GM21367 (cell line): ENCODE data around the gene BGN.

Experiments used
- ATAC-seq: cut with Tn5 transposase; IDR thresholded peaks from one replicate; pipeline ENCODE4 v1.9.1; 2021; ENCODE audit not compliant: unreplicated experiment

BGN gene

GRCh38 chrX:153459986-153460385 is 34.8 kb upstream of the BGN start:
- no peak for ATAC-seq

GRCh38 chrX:153460826-153461225 is 34.0 kb upstream of the BGN start:
- no peak for ATAC-seq

- ATAC-seq = no peak
These were observed 32.5 kb upstream of the BGN start for GRCh38 chrX:153462291-153462690.

- ATAC-seq = no peak
These were observed 31.7 kb upstream of the BGN start for GRCh38 chrX:153463031-153463430.

- no peak for ATAC-seq
These were observed 31.2 kb upstream of the BGN start for GRCh38 chrX:153463556-153463955.

- no peak for ATAC-seq
These were observed 30.7 kb upstream of the BGN start for GRCh38 chrX:153464116-153464515.

GRCh38 chrX:153465691-153466380 is 28.9 kb upstream of the BGN start:
- ATAC-seq = no peak

- no peak for ATAC-seq
These were observed 26.7 kb upstream of the BGN start for GRCh38 chrX:153468008-153468580.

- peak; percentile 34 for ATAC-seq
These were observed 24.9 kb upstream of the BGN start for GRCh38 chrX:153469811-153470410.

GRCh38 chrX:153470411-153471363 is 24.1 kb upstream of the BGN start, which contains the start of gene HAUS7:
Gene HAUS7, minus strand, starts transcription at chrX:153470576. Its CDS starts 19 bp downstream, at chrX:153470557.
- peak; percentile 80 for ATAC-seq

GRCh38 chrX:153471663-153472280 is 23.0 kb upstream of the BGN start:
- ATAC-seq = no peak

- ATAC-seq = no peak
These were observed 21.7 kb upstream of the BGN start for GRCh38 chrX:153473126-153473525.

- no peak for ATAC-seq
These were observed 20.5 kb upstream of the BGN start for GRCh38 chrX:153474266-153474665.

- no peak for ATAC-seq
These were observed 20.1 kb upstream of the BGN start for GRCh38 chrX:153474718-153475117.

- ATAC-seq = no peak
These were observed 19.5 kb upstream of the BGN start for GRCh38 chrX:153475271-153475670.

- ATAC-seq = no peak
These were observed 19.0 kb upstream of the BGN start for GRCh38 chrX:153475751-153476281.

GRCh38 chrX:153476666-153477363 is 18.0 kb upstream of the BGN start:
- no peak for ATAC-seq

GRCh38 chrX:153477364-153477857 is 17.4 kb upstream of the BGN start:
- no peak for ATAC-seq

GRCh38 chrX:153477901-153478300 is 16.9 kb upstream of the BGN start:
- no peak for ATAC-seq

GRCh38 chrX:153478746-153479145 is 16.0 kb upstream of the BGN start:
- ATAC-seq = no peak
